HL-60 (cell line): ENCODE data around the gene DNAJC6.

Experiments used
- DNase-seq, 2 experiments: peaks; one replicate each; pipeline ENCODE4 v3.0.0-alpha.2; 2010 to 2020; ENCODE audit warnings: low read depth in 1 of 2, low spot score in 1 of 2
- H3K27ac ChIP-seq: fragments of 250-450 bp; sonication (Bioruptor Pico); replicated peaks from 2 replicates; pipeline ENCODE4 v1.5.1; 2020; ENCODE audit warnings: mild to moderate bottlenecking, moderate library complexity
- H3K27me3 ChIP-seq: fragments of 250-450 bp; sonication (Bioruptor Pico); 2 replicates; pipeline ENCODE4 v1.5.1; 2021; ENCODE audit warnings: mild to moderate bottlenecking, moderate library complexity; ENCODE audit not compliant: insufficient read depth, poor library complexity, severe bottlenecking
- H3K4me3 ChIP-seq: replicated peaks from 2 replicates; pipeline ENCODE4 v1.5.1; 2011; ENCODE audit warnings: mild to moderate bottlenecking, control low read depth, low read length; ENCODE audit not compliant: insufficient read depth
- GABPA ChIP-seq: IDR thresholded peaks from 2 replicates; pipeline ENCODE4 v1.6.1; 2012; ENCODE audit warnings: low read depth
- POLR2AphosphoS5 ChIP-seq: IDR thresholded peaks from 2 replicates; pipeline ENCODE4 v1.6.1; 2012; ENCODE audit warnings: low read depth
- SPI1 ChIP-seq: IDR thresholded peaks from 2 replicates; pipeline ENCODE4 v1.6.1; 2012; ENCODE audit warnings: low read depth, mild to moderate bottlenecking, borderline replicate concordance
- TF ChIP-seq, protein P1 (sequence below): IDR thresholded peaks from 2 replicates; pipeline ENCODE4 v1.6.1; 2012; ENCODE audit warnings: low read depth; ENCODE audit not compliant: insufficient replicate concordance
- TF ChIP-seq, protein P2 (sequence below): IDR thresholded peaks from one replicate; pipeline ENCODE4 v1.5.1; 2011; ENCODE audit warnings: low read length, control low read depth, inconsistent platforms; ENCODE audit not compliant: insufficient read depth

DNAJC6 gene

DNA sequence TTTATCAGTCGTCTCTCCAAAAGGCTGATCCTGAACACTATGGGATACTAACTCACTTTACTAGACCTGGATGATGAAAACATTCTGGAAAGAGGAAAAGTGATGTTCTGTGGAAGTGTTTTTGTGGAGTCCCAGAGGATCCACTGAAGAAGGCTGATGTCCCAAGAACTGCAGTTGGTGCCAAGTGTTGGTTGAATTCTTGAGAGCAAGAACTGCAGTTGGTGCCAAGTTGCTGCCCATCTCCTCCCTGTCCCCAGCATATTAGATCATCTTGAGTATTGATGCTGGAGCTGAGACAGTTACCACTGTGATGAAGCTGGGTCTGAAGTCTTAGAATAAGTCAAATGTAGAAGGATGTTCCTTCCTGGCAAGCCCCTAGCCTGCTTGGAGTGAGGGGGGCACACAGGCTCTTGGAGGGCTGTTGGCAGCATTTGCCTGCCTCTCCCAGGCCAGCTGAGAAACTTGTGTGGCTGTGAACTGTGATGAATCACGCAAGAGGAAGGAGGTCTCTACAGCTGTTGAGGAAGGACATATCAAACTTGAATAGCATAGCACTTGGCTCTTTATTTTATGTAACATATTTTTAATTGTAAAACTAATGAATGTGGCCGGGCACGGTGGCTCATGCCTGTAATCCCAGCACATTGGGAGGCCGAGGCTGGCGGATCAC is 48.1 kb downstream of the DNAJC6 start:
- DNase-seq: no peak
- no peak overlapping the region for H3K4me3 ChIP-seq
- no peaks in the 10 kb centered on the region for H3K27me3 ChIP-seq
- H3K27ac ChIP-seq: no peak overlapping the region
- TF ChIP-seq, protein P1, sequence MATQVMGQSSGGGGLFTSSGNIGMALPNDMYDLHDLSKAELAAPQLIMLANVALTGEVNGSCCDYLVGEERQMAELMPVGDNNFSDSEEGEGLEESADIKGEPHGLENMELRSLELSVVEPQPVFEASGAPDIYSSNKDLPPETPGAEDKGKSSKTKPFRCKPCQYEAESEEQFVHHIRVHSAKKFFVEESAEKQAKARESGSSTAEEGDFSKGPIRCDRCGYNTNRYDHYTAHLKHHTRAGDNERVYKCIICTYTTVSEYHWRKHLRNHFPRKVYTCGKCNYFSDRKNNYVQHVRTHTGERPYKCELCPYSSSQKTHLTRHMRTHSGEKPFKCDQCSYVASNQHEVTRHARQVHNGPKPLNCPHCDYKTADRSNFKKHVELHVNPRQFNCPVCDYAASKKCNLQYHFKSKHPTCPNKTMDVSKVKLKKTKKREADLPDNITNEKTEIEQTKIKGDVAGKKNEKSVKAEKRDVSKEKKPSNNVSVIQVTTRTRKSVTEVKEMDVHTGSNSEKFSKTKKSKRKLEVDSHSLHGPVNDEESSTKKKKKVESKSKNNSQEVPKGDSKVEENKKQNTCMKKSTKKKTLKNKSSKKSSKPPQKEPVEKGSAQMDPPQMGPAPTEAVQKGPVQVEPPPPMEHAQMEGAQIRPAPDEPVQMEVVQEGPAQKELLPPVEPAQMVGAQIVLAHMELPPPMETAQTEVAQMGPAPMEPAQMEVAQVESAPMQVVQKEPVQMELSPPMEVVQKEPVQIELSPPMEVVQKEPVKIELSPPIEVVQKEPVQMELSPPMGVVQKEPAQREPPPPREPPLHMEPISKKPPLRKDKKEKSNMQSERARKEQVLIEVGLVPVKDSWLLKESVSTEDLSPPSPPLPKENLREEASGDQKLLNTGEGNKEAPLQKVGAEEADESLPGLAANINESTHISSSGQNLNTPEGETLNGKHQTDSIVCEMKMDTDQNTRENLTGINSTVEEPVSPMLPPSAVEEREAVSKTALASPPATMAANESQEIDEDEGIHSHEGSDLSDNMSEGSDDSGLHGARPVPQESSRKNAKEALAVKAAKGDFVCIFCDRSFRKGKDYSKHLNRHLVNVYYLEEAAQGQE: no peak
- TF ChIP-seq POLR2AphosphoS5 (no peak), GABPA (no peak), SPI1 (no peak)
- TF ChIP-seq, protein P2, sequence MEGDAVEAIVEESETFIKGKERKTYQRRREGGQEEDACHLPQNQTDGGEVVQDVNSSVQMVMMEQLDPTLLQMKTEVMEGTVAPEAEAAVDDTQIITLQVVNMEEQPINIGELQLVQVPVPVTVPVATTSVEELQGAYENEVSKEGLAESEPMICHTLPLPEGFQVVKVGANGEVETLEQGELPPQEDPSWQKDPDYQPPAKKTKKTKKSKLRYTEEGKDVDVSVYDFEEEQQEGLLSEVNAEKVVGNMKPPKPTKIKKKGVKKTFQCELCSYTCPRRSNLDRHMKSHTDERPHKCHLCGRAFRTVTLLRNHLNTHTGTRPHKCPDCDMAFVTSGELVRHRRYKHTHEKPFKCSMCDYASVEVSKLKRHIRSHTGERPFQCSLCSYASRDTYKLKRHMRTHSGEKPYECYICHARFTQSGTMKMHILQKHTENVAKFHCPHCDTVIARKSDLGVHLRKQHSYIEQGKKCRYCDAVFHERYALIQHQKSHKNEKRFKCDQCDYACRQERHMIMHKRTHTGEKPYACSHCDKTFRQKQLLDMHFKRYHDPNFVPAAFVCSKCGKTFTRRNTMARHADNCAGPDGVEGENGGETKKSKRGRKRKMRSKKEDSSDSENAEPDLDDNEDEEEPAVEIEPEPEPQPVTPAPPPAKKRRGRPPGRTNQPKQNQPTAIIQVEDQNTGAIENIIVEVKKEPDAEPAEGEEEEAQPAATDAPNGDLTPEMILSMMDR: no peak

DNA sequence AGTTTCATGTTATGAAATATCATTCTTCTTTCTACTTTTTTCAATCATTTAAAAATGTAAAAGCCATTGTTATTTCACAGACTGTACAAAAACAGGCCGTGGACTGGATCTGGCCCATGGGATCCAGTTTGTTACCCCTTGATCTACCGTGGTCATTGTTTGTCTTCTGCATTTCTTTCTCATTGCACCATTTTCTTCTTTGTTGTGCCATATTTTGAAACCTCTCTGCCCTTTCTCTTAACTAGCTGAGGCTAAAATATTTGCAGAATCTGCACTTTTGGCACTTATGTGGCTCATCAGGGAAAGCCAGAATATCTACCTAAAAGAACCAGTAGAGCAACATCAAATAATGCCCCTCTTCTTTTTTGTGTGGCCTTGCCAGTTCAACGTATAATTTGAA is 50.5 kb downstream of the DNAJC6 start:
- TF ChIP-seq, protein P2: no peak
- TF ChIP-seq POLR2AphosphoS5 (no peak), GABPA (no peak), SPI1 (no peak)
- TF ChIP-seq, protein P1: no peak
- Histone ChIP-seq H3K27me3 (no peaks in the 10 kb centered on the region), H3K27ac (no peak overlapping the region), H3K4me3 (no peak overlapping the region)
- DNase-seq: no peak

DNA sequence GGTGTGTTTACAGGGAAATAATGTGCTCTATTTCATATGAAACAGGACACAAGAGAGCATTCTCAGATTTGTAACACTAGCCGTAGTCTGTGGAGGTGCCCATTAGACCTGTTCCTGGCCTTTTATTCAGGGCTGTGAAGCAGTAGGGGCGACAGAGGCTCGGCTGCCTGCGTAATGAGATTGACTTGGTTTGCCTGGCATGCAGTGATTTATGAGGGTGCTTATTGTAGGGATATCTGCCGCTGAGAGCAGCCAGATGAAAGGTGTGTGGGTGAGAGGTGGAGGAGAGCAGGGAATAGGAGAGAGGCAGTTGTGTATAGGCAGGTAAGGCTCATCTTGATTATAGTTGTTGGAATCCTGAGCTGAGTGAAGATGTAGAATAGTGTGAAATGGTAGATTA is 51.3 kb downstream of the DNAJC6 start:
- TF ChIP-seq, protein P2: no peak
- TF ChIP-seq, protein P1: no peak
- TF ChIP-seq SPI1 (no peak), GABPA (no peak), POLR2AphosphoS5 (no peak)
- no peak for DNase-seq
- H3K27ac ChIP-seq: no peak overlapping the region
- H3K4me3 ChIP-seq: no peak overlapping the region
- no peaks in the 10 kb centered on the region for H3K27me3 ChIP-seq
